ENCODE data around the gene TFR2. TPM values are rescaled to one million over a fixed set of nuclear protein-coding genes. Genes with fewer than 3 reads are reported as not detected.

The TFR2 gene
- total and polyA plus RNA-seq, 8 donors = 1.2 to 11.6 (median 3.2) TPM; not detected in 1

GRCh38 chr7:100675105-100675451 lies 33.7 kb upstream of the TFR2 start:
- DNase-seq = no peak
- H3K36me3 ChIP-seq = peaks cover 29 to 38% (median 37%) of the 10 kb centered on the region in 4 donors
- no peaks in the 10 kb centered on the region for H3K27me3 ChIP-seq
- H3K4me3 ChIP-seq = peak overlapping the region; percentile 97 to 99 (median 97)
- peak overlapping the region; percentile 98 to 100 (median 99) for H3K27ac ChIP-seq
- TF ChIP-seq POLR2A (IDR thresholded peaks at IDR 0.05) (no peak), POLR2AphosphoS5 (IDR thresholded peaks at IDR 0.05) (no peak), EP300 (IDR thresholded peaks at IDR 0.05) (no peak)
- TF ChIP-seq, protein P1, sequence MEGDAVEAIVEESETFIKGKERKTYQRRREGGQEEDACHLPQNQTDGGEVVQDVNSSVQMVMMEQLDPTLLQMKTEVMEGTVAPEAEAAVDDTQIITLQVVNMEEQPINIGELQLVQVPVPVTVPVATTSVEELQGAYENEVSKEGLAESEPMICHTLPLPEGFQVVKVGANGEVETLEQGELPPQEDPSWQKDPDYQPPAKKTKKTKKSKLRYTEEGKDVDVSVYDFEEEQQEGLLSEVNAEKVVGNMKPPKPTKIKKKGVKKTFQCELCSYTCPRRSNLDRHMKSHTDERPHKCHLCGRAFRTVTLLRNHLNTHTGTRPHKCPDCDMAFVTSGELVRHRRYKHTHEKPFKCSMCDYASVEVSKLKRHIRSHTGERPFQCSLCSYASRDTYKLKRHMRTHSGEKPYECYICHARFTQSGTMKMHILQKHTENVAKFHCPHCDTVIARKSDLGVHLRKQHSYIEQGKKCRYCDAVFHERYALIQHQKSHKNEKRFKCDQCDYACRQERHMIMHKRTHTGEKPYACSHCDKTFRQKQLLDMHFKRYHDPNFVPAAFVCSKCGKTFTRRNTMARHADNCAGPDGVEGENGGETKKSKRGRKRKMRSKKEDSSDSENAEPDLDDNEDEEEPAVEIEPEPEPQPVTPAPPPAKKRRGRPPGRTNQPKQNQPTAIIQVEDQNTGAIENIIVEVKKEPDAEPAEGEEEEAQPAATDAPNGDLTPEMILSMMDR (IDR thresholded peaks at IDR 0.05) = no peak
- H3K4me1 ChIP-seq = peaks cover 9 to 49% (median 36%) of the 10 kb centered on the region in 4 donors
- H3K9me3 ChIP-seq = no peaks in the 10 kb centered on the region
- intact Hi-C loops (cut with DNase I; ENCODE audit: low total_unique reads) = loop anchor here (10.0 kb wide), 1 partner anchor 200 kb away; the partner anchor contains the start of gene TSC22D4
- 0 to 1% (median 0%) methylated on average over 7 to 46 of the region's 46 CpGs for WGBS, 5 donors

- peak in 1 of 2 donors; percentile 69 for DNase-seq
- Histone ChIP-seq H3K9me3 (no peaks in the 10 kb centered on the region), H3K27me3 (no peaks in the 10 kb centered on the region), H3K4me3 (peak overlapping the region; percentile 97 to 99 (median 97)), H3K36me3 (peaks cover 29 to 33% (median 32%) of the 10 kb centered on the region in 4 donors), H3K27ac (peak overlapping the region; percentile 98 to 100 (median 99)), H3K4me1 (peaks cover 9 to 44% (median 31%) of the 10 kb centered on the region in 4 donors)
- TF ChIP-seq, protein P1 (IDR thresholded peaks at IDR 0.05) = no peak
- TF ChIP-seq POLR2A (IDR thresholded peaks at IDR 0.05) (no peak), EP300 (IDR thresholded peaks at IDR 0.05) (no peak), POLR2AphosphoS5 (IDR thresholded peaks at IDR 0.05) (no peak)
- WGBS, 5 donors = 0 to 1% (median 0%) methylated on average over 29 to 43 of the region's 43 CpGs
- intact Hi-C loops (cut with DNase I; ENCODE audit: low total_unique reads) = loop anchor here (10.0 kb wide), 1 partner anchor 200 kb away; the partner anchor contains the start of gene TSC22D4
Measured at GRCh38 chr7:100674411-100675104, 33.2 kb upstream of the TFR2 start.

- Histone ChIP-seq H3K27me3 (no peaks in the 10 kb centered on the region), H3K4me3 (peak overlapping the region; percentile 97 to 99 (median 97)), H3K36me3 (peaks cover 25 to 27% (median 26%) of the 10 kb centered on the region in 4 donors), H3K27ac (peak overlapping the region; percentile 98 to 100 (median 99)), H3K4me1 (peaks cover 9 to 38% (median 27%) of the 10 kb centered on the region in 4 donors), H3K9me3 (no peaks in the 10 kb centered on the region)
- TF ChIP-seq EP300 (IDR thresholded peaks at IDR 0.05) (no peak), POLR2AphosphoS5 (IDR thresholded peaks at IDR 0.05) (no peak), POLR2A (IDR thresholded peaks at IDR 0.05) (no peak)
- TF ChIP-seq, protein P1 (IDR thresholded peaks at IDR 0.05) = no peak
- no peak for DNase-seq
- intact Hi-C loops (cut with DNase I; ENCODE audit: low total_unique reads) = loop anchor here (10.0 kb wide), 1 partner anchor 199 kb away; the partner anchor contains the start of gene TSC22D4
- WGBS, 5 donors = 0 to 1% (median 1%) methylated on average over 13 to 34 of the region's 34 CpGs
Measured at GRCh38 chr7:100673942-100674410, 32.6 kb upstream of the TFR2 start.

DNA sequence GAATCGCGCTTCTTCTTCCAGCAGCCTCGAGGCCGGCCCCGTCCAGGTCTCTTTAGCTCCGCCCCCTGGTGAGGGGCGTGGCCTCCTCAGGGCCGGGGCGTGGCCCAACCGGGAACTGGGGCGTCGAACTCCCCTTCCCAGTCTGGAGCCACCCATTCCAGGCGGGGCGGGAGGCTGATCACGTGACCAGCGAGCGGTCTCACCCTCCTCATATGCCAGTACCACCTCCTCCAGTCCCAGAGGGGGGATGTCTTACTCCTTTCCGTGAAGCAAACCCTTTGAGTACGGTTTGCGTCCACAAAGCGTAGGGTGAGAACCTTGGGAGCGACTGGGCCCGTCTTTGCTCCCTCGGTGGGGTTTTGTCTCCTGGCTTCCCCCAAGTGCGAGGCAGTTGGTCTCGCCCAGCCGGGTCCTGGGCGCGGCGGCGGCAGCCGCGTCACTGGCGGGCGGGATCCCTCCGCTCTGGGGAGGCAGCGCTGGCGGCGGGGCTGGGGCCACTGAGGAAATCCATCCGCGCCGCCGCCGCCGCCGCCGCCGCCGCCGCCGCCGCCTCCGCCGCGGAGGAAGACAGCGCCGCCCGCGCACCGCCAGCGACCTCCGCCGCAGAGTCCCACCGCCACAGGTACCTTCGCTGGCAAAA lies 32.1 kb upstream of the TFR2 start, which contains the start of gene GNB2:
GNB2 (plus strand) TSS at position 439 of the 640 bp plus-strand sequence. CDS start 2,526 bp downstream, outside the sequence.
- Histone ChIP-seq H3K9me3 (no peaks in the 10 kb centered on the region), H3K27me3 (no peaks in the 10 kb centered on the region), H3K36me3 (peaks cover 19 to 22% (median 21%) of the 10 kb centered on the region in 4 donors), H3K4me1 (peaks cover 4 to 33% (median 24%) of the 10 kb centered on the region in 4 donors), H3K4me3 (peak within 1 kb of the TSS; percentile 97 to 99 (median 97)), H3K27ac (peak within 1 kb of the TSS; percentile 98 to 100 (median 99))
- TF ChIP-seq, protein P1 (IDR thresholded peaks at IDR 0.05) = no peak
- TF ChIP-seq POLR2AphosphoS5 (IDR thresholded peaks at IDR 0.05) = peak; percentile 81 to 89 (median 82)
- WGBS, 5 donors = 0 to 1% (median 0%) methylated on average over 36 to 63 of the region's 65 CpGs
- intact Hi-C loops (cut with DNase I; ENCODE audit: low total_unique reads) = loop anchor here (10.0 kb wide), 1 partner anchor 199 kb away; the partner anchor contains the start of gene TSC22D4
- peak; percentile 99 for DNase-seq
